Kidney tubule cell (primary cell): ENCODE data around the gene DHRS2.

ENCODE experiments used
- DNase-seq: peaks from one replicate; pipeline ENCODE4 v3.0.0-alpha.2; 2018; ENCODE audit warnings: low spot score

The DHRS2 gene

GRCh38 chr14:23612802-23613201, 23.4 kb upstream of the DHRS2 start:
- no peak for DNase-seq

DNA sequence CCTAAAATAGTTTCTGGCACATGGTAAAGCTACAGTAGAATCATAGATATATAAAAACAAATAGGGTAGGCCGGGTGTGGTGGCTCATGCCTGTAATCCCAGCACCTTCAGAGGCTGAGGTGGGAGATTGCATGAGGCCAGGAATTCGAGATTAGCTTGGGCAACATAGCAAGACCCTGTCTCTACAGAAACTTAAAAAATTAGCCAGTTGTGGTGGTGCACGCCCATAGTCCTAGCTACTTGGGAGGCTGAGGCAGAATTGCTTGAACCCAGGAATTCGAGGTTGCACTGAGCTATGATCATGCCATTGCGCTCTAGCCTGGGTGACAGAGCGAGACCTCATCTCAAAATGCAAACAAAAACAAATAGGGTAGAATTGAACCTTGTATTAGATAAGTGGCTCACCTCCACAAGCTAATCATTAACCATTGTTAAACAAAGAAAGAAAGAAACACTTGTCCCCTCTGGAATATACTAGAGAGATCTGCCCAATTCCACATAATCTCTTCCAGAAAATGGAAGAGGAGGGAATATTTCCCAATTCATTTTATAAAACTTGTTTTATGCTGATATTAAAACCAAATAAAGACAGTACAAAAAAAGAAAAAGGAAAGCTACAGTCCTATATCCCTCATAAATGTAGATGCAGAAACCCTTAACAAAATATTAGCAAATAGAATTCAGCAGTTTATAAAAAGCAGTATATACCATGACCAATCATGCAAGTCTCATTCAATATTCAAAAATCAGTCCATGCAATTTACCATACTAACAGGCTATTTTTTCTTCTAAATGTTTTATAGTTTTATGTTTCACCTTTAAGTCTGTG, 22.7 kb upstream of the DHRS2 start:
- DNase-seq = no peak

GRCh38 chr14:23614395-23614828, 21.8 kb upstream of the DHRS2 start:
- DNase-seq = no peak

DNA sequence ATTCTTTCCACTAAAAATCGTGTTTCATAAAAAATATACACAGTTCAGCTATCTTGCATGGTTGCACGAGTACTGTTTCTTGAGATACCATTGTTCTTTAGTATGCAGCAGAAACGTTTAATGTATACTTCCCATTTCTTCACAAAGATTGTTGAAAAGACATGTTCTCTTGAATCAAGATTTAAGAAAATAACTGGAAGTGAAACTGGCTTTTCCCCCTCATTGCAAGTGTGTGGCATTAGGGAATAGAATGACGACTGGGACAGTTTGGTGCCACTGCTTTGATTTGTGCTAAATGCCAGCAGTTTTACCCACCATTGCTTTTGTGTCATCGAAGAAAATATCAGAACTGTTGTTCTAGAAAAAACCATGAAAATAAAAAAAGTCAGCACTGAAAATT, 20.3 kb upstream of the DHRS2 start:
- no peak for DNase-seq

DNA sequence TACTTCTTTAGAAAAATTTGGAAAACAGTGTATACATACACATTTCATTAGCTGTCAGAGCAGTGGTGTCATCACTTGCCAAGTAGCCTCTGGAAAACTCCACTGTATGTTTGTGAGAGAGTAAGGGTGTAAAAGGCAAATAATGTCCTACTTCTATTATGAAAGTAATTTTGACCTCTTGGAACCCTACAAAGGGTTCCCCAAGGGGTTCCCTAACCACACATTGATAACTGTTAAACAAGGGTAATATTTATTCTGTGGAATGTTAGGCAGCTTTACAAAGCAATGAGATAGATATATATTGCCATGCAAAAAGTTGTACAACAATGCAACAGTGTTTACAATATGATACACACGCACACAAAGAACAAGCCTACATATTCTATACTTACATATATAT, 18.6 kb upstream of the DHRS2 start:
- DNase-seq = no peak

DNA sequence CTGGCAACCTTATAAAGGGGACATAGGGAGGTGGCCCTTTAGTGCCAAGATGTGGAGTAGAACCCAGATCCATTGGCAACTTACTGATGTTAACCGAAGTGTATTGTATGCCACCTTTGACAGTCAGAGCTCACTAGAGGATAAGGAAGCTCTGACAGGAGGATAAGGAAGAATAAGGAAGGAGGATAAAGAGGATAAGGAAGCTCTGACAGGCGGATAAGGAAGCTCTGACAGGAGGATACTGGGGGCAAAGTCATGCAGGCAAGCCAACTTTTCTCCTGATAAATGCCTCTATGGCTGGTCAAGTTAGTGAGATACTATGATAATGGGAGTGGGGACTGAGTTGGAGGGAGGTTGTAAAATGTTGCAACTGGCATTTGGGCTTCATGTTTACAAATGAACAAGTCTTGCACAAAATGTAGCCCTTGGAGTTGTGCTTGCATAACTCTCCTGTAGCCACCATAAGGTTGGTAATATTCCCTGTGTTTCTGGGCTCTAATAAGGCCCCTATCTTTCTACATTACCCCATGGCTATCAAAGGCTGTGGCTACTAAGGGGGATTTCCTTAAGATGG, 17.7 kb upstream of the DHRS2 start:
- no peak for DNase-seq

DNA sequence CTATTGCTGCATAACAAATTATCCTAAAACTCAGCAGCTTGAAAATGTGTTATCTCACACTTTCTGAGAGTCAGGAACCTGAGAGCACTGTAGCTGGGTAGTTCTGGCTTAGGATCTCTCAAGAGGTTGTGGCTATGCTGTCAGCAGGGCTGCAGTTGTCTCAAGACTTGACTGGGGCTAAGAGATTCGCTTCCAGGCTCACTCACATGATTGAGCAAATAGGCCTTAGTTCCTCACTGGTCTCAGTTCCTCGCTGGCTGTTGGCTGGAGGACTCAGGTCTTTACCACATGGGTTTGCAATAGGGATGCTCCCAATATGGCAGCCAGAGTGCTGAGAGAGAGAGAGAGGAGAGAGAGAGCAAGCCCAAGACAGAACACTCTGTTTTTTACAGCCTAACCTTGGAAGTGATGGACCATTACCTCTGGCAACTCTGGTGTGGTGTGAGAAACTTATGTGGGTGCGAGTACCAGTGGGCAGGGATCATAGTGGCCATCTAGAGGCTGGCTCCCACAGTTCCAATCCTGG, 15.9 kb upstream of the DHRS2 start:
- no peak for DNase-seq

DNA sequence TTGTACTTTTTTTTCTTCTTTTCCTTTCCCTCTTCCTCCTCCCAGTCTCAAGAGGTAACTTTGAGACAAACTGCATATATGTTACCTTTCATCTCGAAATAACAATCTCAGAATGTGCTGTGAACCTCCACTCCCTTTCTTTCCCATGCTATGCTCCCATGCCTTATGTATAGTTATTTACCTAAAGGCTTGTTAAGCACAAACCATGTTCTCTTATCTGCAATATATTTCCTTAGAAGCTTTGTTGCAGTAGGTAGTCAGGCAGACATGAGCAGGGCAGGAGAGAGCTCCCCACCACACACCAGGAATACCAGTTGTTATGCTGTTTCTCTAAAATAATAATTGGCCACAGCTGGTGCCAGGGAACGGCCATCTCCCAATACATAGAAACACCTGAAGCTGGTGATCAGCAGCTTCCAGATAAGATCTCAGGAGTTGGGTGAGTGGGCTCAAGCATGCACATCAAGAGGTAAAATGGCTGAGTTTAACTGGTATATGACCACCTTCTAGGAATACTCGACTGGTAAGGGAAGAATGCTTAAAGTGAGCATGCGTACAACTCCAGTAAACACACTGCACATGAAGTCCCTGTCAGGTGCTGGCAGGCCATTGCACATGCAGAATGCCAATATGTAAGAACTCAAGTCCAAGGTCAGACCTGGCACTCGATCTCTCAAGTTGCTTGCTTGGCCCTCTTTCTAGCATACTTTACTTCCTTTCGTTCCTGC, 14.8 kb upstream of the DHRS2 start:
- DNase-seq = no peak

GRCh38 chr14:23621932-23622730, 14.0 kb upstream of the DHRS2 start:
- DNase-seq = no peak

GRCh38 chr14:23622990-23623389, 13.2 kb upstream of the DHRS2 start:
- DNase-seq = no peak

DNA sequence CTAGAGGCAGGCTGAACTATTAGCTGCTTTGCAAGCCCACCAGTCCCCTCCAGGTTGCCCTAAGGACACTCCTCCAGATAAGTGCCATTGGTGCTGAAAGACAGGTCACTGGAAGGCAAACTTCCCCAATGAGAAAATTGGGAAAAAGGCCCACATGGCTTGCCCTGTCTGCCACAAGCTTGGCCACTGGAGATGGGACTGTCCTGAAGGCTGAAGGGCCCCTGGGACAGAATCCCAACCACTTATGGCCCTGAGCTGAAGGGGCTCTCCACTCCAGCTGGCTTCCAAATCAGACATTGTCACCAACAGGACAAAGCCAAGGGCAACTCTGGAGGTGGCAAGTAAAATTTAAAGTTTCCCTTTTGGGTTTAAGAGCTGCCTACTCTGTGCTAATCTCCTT, 12.2 kb upstream of the DHRS2 start:
- DNase-seq = no peak

DNA sequence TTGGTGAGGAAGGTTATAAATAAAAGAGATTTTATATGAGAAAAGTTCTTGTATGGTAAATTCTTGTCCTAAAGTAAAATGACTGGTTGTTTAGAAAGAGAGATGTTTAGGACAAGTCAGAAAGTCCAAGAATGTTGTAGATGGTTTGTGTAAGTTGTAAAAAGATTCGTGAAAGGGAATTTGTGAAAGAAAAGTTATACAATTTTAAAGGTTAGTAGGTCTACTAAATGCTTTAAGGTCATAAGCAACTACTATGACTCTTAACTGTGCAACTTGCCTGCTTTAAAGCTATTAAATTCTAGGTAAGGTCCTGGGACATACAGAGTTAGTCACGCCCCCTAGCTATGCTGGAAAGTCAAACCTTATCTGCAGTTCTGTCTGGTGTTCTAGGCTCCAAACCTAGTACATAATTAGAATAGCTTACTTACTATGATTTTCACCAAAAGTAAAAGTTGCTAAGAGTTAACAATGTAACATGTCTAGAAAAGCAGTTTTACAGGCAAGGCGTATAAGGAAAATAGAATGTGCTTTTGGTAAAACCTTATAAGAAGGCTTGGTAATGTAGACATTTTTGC, 11.2 kb upstream of the DHRS2 start:
- no peak for DNase-seq

DNA sequence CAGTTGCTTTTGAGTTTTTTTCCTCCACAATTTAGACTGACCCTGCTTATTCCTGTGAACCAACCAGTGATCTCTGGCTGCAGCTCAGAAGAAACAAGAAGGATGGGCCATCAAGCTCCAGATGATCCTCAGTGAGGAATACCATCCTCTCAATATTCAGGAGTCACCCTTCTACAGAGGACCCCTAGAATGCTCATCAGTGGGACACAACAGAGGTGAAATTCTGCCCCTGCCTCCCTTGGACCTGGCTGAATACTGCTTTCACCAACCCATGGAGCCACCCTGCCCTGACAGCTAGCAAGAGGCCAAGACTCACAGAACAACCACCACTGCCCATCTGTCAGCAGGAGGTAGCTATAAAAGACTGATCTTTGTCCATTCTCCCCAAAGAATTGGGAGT, 9.2 kb upstream of the DHRS2 start:
- DNase-seq = no peak

- DNase-seq = no peak
These were observed 8.2 kb upstream of the DHRS2 start for GRCh38 chr14:23627961-23628360.

GRCh38 chr14:23629204-23629603, 7.0 kb upstream of the DHRS2 start:
- DNase-seq = no peak

DNA sequence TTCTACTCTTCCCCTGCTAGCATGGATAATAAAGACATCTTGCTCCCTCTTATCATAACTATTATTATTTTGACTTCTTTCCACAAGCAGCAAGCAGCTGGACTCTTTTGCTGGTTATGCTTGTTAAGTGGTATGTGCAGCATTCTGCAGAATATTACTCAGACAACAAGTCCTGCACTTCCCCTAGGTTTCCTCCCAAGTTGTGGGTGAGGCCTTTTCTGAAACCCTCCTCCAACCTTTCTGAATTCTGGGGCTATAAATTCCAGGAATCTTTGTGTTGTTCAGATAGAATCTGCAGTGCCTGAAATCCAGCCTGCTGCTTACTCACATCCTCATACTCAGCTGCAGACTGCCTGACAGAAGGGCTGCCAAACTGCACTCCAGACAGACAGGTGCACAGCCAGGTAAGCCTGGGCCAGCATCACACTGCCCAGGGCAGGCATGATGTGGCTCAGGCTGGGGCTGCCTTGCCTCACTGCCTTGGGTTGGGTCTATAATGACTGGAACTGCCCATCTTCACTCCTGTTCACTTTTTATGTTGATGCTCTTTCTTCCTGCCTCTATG, 6.2 kb upstream of the DHRS2 start:
- DNase-seq = peak; percentile 39

DNA sequence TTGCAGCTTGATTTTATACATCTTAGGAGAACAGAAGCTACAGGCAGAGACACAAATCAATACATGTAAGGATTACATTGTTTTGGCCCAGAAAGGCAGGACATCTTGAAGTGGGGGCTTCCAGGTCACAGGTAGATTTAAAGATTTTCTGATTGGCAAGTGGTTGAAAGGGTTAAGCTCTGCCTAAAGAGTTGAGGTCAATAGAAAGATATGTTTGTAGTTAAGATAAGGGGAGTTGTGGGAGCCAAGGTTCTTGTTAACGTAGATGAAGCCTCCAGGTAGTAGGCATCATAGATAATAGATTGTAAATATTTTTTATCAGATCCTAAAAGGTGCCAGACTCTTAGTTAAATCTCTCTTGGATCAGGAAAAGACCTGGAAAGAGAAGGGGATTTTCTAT, 5.5 kb upstream of the DHRS2 start:
- DNase-seq = no peak

GRCh38 chr14:23631234-23631633, 4.9 kb upstream of the DHRS2 start:
- no peak for DNase-seq

- DNase-seq = peak; percentile 70
These were observed 4.3 kb upstream of the DHRS2 start for GRCh38 chr14:23631702-23632460.

GRCh38 chr14:23632461-23633159, 3.6 kb upstream of the DHRS2 start:
- DNase-seq = no peak
